Measurements from ENCODE around the gene ZNF546.

Gene ZNF546

GRCh38 chr19:40056505-40056904, 59.6 kb downstream of the ZNF546 start:
- DNase-seq = no peak

- no peak for DNase-seq
Observed at GRCh38 chr19:40057166-40057565, 60.3 kb downstream of the ZNF546 start.

- DNase-seq = no peak
Observed at GRCh38 chr19:40059624-40060023, 62.8 kb downstream of the ZNF546 start.

GRCh38 chr19:40070058-40070457, 73.2 kb downstream of the ZNF546 start:
- no peak for DNase-seq
